Activated CD8-positive, alpha-beta memory T cell treated with anti-CD3 and anti-CD28 coated beads, Interleukin-2, amount 50 U/mL, for 1 hour (primary cell): ENCODE results near the gene ZAR1L.
"Not testable (repeated sequence)": the region's sequence is repeated elsewhere in the genome, so short reads cannot be mapped to it uniquely, and the experiment has no call there.

Experiments
- DNase-seq: peaks from one replicate; pipeline ENCODE4 v3.0.0-alpha.2; 2020; ENCODE audit errors: extremely low read depth

The ZAR1L gene, protein sequence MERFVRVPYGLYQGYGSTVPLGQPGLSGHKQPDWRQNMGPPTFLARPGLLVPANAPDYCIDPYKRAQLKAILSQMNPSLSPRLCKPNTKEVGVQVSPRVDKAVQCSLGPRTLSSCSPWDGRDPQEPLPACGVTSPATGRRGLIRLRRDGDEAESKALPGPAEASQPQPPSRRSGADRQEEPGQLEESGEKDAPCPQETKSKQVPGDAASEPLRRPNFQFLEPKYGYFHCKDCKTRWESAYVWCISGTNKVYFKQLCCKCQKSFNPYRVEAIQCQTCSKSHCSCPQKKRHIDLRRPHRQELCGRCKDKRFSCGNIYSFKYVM

DNA sequence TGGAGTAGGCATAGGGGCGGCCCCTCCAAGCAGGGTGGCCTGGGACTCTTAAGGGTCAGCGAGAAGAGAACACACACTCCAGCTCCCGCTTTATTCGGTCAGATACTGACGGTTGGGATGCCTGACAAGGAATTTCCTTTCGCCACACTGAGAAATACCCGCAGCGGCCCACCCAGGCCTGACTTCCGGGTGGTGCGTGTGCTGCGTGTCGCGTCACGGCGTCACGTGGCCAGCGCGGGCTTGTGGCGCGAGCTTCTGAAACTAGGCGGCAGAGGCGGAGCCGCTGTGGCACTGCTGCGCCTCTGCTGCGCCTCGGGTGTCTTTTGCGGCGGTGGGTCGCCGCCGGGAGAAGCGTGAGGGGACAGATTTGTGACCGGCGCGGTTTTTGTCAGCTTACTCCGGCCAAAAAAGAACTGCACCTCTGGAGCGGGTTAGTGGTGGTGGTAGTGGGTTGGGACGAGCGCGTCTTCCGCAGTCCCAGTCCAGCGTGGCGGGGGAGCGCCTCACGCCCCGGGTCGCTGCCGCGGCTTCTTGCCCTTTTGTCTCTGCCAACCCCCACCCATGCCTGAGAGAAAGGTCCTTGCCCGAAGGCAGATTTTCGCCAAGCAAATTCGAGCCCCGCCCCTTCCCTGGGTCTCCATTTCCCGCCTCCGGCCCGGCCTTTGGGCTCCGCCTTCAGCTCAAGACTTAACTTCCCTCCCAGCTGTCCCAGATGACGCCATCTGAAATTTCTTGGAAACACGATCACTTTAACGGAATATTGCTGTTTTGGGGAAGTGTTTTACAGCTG, at the start of gene ZAR1L, which contains the start of gene BRCA2:
Gene ZAR1L (minus strand): TSS at position 126 of the 790 bp plus-strand sequence. CDS start 3,438 bp downstream, outside the sequence.
Gene BRCA2 (plus strand): TSS at position 271 of the 790 bp plus-strand sequence. CDS start 953 bp downstream, outside the sequence.
- peak; percentile 55 for DNase-seq

GRCh38 chr13:32362574-32362973, 47.4 kb upstream of the ZAR1L start:
- no peak for DNase-seq

DNA sequence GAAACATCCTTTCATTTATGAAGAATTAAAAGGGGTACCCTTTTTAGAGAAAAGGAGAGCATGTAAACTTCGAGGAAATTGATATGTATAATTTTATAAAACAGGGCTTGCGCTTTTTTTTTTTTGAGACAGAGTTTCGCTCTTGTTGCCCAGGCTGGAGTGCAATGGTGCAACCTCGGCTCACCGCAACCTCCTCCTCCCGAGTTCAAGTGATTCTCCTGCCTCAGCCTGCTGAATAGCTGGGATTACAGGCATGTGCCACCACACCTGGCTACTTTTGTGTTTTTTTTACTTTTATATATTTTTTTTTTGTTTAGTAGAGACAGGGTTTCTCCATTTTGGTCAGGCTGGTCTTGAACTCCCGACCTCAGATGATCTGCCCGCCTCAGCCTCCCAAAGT, 40.8 kb upstream of the ZAR1L start:
- not testable (repeated sequence) for DNase-seq

- no peak for DNase-seq
These were observed 38.9 kb upstream of the ZAR1L start for GRCh38 chr13:32354040-32354439.

- not testable (repeated sequence) for DNase-seq
These were observed 35.8 kb upstream of the ZAR1L start for GRCh38 chr13:32350839-32351441.

GRCh38 chr13:32347651-32348050, 32.5 kb upstream of the ZAR1L start:
- DNase-seq, result no peak

DNA sequence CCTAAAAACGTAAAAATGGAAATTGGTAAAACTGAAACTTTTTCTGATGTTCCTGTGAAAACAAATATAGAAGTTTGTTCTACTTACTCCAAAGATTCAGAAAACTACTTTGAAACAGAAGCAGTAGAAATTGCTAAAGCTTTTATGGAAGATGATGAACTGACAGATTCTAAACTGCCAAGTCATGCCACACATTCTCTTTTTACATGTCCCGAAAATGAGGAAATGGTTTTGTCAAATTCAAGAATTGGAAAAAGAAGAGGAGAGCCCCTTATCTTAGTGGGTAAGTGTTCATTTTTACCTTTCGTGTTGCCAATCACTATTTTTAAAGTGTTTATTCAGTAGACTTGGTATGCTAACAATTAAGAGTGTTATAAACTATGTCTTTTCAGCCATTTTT, 25.8 kb upstream of the ZAR1L start:
- DNase-seq, result no peak

DNA sequence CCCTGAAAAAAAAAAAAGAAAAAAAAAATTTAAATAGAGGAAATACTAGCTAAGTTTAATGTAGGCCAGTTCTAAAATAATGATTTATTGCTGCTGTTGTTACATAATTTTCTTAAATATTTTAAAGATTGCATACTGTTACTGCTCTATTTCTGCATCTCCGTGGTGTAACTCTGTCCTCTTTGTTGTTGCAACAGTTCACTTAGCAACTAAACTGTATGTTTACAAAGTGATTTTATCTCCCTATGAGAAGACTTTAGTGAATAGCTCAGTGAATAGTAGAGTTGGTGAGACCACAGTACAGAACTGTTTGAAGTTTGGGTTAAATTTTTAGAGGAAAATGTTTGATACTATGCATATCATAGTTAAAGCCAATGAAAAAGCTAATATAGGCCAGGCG, 19.5 kb upstream of the ZAR1L start:
- DNase-seq, result no peak

DNA sequence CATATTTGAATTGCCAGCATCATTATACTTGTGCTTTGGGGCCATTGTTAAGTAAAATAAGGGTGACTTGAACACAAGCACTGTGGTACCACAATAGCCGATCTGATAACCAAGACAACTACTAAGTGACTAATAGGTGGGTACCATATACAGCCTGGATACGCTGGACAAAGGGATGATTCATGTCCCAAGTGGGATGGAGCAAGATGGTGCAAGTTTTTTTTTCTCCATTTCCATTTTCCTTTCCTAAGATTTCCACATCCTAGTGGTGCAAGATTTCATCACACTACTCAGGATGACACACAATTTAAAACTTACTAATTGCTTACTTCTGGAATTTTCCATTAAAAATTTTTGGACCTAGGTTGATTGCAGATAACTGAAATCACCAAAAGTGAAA, 15.3 kb upstream of the ZAR1L start:
- DNase-seq, result no peak

- DNase-seq, result no peak
These were observed 8.7 kb upstream of the ZAR1L start for GRCh38 chr13:32323912-32324311.

- DNase-seq, result no peak
These were observed 5.4 kb upstream of the ZAR1L start for GRCh38 chr13:32320528-32320927.

- DNase-seq, result no peak
These were observed 2.7 kb upstream of the ZAR1L start for GRCh38 chr13:32317716-32318465.

GRCh38 chr13:32316501-32316900, 1.3 kb upstream of the ZAR1L start:
- DNase-seq, result no peak

GRCh38 chr13:32316028-32316339, 821 bp upstream of the ZAR1L start:
- no peak for DNase-seq

GRCh38 chr13:32314271-32315237, 609 bp downstream of the ZAR1L start:
- DNase-seq, result peak; percentile 59

DNA sequence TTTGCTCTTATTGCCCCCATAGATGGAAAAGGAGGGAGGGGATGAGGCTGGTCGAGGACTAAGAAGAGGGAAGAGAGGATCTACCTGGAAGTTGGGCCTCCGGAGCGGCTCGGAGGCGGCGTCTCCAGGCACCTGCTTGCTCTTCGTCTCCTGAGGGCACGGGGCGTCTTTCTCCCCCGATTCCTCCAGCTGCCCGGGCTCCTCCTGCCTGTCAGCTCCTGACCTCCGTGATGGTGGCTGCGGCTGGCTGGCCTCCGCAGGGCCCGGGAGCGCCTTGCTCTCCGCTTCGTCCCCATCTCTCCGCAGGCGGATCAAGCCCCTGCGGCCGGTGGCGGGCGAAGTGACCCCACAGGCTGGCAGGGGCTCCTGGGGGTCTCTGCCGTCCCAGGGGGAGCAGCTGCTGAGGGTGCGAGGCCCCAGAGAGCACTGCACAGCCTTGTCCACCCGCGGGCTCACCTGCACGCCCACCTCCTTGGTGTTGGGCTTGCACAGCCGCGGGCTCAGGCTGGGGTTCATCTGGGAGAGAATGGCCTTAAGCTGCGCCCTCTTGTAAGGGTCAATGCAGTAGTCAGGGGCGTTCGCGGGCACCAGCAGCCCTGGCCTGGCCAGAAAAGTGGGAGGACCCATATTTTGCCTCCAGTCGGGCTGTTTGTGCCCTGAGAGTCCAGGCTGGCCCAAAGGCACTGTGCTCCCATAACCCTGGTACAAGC, 3.8 kb downstream of the ZAR1L start:
- no peak for DNase-seq

DNA sequence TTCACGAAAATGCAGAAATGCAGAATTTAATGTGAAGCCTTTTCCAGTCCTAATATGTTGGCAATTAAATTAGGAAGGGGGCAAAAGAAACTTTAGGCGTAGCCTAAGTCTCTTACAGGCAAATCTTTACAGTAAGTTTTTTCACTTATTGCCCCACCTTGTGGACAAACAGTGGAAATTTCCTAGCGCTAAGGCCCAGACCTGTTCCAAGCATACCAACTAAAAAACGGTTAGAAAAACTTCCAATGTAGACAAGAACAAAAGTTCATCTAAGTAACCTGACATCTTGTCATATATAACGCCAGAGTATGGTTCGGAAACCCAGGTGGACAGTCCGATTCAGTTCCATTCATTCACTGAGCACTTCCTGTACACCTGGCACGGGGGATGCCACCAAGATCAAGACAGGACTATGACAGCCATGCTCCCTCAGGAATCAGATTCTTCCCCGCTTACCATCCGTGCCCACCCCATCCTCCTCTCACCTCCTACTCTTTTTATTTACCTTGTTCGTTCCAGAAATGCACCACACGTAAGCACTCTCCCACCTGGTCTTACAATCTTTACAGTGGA, 4.9 kb downstream of the ZAR1L start:
- no peak for DNase-seq

DNA sequence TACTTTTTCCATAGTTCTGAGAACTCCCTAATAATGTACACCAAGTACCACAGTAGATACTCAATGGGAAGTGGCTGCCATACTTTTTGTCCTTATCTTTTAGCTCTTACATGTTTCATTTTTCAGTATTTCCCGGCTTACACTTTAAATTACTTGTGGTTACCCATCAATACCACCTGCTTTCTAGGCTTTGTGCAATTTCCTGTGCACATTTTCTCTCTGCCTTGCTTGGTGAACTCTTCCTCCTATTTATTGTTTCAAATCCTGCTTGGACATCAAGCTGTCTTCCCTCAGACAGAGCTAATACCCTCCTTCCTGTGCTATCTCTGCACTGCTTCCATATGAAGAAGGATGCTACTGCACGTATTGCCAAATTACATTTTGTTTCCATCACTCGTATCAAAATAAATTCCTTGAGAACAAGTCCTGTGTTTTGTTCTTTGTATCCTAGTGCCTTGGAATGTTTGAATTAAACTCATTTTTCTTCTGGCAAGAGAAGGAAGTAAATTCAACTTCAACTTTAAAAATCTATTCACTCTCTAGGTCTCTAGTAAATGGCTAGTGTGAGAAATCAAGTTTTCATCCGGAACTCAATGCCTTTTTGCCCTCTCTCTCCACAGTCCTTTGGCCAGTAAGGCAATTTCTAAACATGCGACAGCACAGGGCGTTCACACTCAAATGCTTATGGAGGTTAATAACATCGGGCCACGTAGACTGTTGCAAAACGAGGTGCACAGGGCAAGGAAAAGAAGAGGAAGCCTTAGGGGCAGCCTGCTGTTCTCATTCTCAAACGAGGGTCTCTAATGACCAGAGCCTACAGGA, 5.6 kb downstream of the ZAR1L start:
- no peak for DNase-seq

DNA sequence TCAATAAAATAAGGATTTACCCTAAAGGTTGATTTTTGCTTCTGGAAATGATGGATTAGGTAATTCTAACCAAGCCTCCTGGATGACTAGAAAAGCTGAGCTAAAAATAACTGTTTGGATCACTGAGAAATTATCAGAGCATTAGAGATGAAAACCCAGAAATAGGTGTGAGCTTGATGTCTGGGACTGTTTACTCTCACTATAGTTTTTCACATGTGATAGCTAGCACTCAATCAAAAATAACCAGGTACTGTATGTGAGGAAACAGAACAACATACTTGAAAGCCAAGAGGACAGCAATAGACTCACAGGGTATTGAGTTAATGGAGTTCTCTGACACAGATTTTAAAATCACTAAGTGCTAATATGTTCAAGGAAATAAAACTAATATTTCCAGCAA, 9.5 kb downstream of the ZAR1L start:
- DNase-seq, result no peak
